Measurements from ENCODE around the gene WASL.

Gene WASL

DNA sequence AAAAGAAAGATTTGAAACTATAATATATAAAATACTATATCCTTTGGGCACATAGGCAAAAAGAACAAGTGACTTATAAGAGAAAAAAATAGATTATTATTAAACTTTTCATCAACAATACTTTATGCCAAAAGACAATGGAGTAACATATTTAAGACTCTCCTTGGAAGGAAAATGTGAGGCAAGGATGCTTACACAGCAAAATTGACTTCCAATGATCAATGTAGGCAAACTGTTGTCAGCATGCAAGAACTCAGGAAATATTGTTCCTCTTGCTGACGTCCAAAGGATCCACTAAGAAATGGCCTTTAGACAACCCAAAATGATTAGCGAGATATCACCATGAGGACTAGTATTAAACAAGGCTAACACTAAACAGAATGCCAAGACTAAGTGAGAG, 116.0 kb downstream of the WASL start:
- no peak for DNase-seq (ENCODE audit: low read depth in 2 of 2)

Data from activated CD8-positive, alpha-beta memory T cell treated with anti-CD3 and anti-CD28 coated beads for 4 hours (primary cell).